DMS53 (cell line): ENCODE results near the gene GPNMB.

Experiments
- DNase-seq: peaks from one replicate; lab custom pipeline; 2025; lab: John Stamatoyannopoulos, UW

Gene GPNMB

DNA sequence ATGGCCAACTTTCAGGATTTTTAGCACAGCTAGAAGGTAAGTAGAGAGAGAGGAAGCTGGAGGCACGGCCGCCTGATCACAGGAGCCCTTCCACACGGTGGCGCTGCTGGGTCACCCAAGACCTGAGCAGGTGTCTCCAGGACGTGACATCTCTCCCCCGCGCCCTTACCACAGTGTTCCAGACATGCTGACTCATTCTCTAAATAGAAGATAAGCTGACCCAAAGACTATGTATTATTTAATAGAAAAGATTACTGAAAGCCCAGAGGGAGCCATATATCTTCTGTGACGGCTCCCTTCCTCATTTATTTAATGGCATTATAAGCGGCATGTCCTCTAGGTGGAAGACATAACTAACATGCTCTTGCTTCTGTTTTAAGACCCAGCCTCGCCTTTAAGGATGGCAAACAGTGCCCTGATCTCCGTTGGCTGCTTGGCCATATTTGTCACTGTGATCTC lies 26.6 kb downstream of the GPNMB start:
- DNase-seq, result peak; percentile 100

DNA sequence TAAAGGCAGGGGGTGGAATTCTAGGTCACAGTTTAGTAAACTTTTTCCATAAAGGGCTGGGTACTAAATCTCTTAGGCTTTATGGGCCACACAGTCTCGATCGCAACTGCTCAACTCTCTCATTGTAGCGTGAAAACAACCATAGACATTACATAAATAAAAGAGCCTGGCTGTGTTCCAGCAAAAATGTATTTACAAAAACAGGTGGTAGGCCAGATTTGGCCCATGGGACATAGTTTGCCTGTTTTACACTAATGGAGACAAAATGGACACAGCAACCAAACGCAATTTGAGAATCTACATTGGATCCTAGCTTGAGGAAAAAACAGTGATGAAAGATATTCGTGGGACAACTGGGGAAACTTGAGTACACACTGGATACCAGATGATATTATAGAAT lies 29.3 kb downstream of the GPNMB start:
- no peak for DNase-seq

DNA sequence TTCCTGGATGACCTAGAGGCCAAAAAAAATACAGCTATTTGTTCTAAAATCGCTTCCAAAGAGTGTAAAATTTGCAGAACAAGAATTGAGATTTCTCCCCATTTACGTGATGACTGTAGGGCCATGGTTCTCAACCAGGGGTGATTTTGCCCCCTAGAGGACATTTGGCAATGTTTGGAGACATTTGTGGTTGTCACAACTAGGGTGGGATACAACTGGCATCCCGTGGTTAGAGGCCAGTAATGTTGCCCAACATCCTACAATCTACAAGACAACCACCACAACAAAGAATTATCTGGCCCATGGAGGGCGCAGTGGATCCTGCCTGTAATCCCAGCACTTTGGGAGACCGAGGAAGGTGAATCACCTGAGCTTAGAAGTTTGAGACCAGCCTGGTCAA lies 29.8 kb downstream of the GPNMB start:
- DNase-seq, result peak; percentile 30

DNA sequence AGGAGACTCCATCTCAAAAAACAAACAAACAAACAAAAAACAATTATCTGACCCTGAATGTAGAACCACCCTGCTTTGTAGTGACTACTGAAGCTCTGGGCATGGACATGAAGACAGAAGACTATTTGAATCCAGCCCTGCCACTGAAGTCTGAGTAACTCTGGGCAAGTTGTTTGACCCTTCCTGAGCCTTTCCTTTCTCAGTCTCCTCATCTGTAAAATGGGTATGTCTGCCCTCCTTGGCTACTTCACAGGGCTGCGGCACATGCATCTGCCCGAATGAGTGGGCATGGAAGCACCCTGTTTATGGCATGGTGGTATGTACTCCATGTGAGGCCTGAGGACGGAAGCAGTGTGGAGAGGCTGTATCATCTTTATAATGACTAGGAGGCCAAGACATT lies 30.4 kb downstream of the GPNMB start:
- no peak for DNase-seq

DNA sequence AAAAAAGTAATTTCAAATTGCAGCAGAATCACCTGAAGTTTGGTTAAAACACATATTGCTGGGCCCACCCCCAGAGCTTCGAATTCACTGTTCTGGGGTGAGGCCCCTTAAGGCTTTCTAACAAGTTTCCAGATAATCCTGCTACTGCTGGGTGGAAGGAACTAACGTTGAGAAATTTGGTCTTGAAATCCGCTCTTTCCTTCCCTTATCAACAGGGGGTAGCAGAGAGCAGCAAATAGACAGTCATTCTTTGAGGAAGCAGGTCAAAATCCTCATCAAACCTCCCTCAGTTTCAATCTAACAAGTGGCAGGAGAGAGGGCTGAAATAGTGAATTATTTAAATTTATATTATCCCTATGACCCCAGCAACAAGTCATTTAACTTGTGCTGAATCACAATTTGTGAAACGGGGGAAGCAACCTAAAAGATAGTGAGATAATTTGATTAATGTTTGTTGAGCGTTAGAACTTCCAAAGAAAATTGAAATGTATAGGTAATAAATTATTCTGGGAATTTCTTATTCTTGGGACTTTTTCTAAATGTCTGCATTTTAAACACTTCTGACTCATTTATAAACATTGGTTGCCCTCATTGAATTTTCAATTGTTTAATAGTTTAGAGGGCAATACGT lies 30.9 kb downstream of the GPNMB start:
- peak; percentile 90 for DNase-seq

DNA sequence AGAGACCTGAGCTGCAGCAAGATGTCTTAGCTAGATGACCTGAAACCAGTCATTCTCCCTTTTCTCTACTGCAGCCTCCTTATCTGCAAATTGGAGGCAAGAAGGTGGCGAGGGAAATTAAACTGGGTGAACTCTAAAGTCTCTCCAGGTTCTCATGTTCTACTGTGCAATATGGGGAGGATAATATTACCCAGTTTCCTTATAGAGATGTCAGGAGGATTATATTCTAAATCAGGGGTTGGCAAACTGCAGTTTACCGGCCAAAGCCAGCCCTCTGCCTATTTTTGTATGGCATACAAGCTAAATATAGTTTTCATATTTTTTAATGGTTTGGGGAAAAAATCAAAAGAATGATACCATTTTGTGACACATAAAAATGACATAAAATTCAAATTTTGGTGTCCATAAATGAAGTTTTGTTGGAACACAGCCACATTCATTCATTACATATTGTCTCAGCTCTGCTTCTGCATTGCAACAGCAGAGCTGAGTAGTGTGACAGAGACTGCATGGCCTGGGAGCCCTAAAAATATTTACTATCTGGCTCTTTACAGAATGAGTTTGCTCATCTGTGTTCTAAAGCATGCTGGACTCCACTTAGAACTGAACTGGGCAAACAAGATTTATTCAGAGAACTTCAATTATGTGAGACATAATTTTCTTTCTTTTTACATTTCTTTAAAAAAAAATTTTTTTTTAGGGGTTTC lies 33.4 kb downstream of the GPNMB start:
- no peak for DNase-seq

DNA sequence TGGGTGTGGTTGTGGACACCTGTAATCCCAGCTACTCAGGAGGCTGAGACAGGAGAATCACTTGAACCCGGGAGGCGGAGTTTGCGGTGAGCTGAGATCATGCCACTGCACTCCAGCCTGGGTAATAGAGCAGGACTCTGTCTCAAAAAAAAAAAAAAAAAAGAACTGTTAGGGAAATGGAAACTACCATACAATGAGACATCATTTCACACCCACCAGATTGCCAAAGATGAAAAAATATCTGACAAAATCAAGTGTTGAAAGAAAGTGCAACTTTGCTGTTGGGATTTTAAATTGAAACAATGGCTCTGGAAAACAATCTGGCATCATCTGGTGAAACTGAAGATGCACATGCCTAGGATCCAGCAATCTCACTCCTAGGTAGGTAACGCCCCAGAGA lies 36.5 kb downstream of the GPNMB start:
- DNase-seq, result no peak

DNA sequence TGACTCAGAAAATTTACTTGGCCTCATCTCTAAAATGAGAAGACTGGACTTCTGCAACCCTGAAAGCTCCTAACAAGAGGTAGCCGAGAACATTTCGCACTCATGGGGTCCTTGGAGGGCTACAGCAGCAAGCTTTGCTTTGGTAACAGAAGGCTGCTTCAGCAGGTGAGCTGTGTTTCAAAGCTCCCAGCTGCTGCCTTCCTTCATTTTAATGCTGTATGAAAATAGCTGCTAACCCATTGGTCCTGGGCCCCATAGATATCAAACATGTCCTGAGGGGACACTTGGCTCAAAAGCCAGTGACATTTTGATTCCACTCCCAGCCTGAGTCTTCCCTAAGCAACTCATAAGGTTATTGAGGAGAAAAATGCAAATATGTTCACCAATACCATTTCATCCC lies 38.3 kb downstream of the GPNMB start:
- no peak for DNase-seq

DNA sequence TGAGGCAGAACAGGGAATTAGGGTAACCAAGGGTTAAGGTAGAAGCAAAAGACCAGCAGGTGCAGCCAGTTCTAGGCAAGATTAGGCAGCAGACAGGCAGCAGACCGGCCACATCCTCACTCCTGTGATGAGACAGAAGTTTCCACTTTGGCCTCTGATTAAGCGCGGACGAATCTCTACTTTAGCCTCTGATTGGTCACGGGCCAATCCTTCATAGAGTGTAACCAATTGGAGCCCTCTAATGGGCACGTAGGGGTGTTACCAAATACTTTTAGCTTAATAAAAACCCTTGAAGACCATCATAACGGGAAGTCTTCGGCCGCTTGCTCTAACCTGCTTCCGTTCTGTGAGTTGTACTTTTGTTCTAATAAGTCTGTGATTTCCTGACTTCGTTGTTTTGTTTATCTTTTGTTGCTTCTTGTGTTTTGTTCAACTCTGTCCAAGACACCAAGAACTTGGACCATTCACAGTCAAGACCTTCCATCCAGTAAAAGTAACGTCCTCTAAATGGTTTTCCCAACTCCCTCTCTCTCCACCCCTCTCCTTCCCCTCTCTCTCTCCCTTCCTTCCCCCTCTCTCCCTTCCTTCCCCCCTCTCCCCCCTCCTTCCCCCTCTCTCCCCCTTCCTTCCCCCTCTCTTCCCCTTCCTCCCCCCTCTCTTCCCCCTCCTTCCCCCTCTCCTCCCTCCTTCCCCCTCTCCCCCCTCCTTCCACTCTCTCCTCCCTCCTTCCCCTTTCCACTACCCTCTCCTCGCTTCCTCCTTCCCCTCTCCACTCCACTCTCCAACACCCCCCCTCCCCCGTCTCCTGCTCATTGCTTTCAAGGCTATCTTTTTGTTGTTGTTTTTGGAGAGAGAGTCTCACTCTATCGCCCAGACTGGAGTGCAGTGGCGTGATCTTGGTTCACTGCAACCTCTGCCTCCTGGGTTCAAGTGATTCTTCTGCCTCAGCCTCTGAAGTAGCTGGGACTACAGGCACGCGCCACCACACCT lies 39.4 kb downstream of the GPNMB start:
- DNase-seq, result no peak

DNA sequence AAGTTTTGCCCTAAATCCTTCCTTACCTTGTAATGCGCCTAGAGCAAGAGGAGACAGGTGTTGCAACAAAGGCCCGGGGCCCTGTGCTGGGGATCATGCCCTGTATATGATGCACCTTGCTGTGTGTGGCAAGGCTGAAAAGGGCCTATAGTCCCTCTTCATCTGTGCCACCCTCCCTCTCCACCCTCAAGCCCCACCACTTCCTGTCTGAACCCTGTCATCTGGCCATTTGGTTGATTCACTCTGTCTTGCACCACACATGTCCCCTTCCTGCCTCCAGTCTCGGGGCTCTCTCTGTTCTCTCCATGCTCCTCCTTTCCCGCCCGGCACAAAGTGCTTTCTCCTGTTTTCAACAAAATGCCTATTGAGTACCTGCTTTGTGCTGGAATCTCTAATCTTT lies 41.0 kb downstream of the GPNMB start:
- DNase-seq, result no peak

DNA sequence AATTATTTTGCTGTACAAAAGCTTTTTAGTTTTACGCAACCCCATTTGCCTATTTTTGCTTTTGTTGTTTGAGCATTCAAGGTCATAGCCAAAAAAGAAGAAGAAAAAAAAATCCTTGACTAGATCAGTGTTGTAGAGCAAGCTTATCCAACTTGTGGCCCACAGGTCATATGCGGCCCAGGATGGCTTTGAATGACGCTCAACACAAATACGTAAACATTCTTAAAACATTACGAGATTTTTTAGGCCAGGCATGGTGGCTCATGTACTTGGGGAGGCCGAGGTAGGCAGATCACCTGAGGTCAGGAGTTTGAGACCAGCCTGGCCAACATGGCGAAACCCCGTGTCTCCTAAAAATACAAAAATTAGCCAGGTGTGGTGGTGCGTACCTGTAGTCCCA lies 44.4 kb downstream of the GPNMB start:
- no peak for DNase-seq

DNA sequence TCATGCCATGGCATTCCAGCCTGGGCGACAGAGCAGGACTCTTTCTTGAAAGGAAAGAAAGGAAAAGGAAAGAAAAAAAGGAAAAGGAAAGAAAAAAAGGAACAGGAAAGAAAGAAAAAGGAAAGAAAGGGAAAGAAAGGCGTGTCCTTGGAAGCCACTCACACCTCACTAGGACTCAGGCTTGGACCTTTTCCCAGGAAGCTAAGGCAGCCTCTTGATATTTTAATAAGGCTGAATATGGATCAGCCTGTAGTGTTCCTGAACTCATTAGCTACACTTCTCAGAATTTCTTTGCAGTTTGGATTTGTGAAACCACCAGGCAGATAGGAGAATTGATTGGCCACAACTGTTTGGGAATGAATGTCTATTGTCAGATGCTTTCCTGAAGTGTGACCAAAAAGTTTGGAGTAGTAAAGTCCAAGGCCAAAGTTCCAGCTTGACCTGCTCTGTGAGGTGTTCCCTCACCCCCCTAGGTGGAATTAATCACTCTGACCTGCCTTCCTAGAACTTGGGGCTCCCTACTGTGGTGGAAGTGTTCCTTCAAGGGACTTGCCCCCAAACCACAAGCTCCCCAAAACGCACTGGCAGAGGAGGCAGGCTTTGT lies 45.5 kb downstream of the GPNMB start:
- DNase-seq, result no peak

DNA sequence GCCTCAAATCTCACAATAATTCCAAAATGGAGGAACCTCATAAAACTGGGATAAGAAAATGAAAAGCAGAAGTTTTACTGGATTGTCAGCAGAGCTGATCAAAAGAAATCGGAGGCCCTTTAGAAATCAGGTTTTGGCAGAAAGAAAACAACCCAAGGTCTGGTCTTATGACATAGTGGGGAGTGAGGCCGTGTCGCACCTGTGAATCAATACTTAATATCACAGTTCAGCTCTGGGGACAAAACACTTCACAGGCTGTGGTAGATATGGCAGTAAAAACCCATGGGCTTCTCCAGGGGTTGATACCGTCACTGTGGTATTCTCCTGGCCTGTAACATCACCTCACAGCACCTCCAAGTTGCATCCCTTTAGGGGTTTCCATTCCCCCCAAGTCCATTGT lies 46.0 kb downstream of the GPNMB start:
- no peak for DNase-seq

DNA sequence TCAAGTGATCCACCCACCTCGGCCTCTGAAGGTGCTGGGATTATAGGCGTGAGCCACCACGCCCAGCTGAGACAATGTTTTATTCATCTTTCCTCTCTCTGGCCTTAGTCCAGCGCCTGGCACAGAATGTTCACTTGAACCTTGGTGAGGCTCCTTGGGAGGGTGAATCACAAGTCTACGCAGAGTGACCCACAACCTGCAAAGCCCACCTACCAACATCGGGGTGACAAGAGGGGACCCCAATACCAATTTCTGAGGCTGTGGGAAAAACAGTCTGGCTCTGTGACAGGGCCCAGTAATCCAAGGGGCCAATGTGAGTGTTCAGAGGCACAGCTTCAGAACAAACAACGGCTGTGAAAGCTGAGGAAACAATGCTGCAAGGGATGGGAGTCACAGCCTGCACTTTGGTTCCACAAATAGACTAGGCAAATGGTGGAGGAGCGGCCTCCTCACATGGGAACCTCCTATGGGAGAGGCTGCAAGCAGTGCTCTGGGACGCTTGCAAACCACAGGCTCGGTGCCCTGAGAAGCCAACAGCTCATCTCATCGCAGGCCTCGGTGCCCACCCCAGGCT lies 47.0 kb downstream of the GPNMB start:
- no peak for DNase-seq

DNA sequence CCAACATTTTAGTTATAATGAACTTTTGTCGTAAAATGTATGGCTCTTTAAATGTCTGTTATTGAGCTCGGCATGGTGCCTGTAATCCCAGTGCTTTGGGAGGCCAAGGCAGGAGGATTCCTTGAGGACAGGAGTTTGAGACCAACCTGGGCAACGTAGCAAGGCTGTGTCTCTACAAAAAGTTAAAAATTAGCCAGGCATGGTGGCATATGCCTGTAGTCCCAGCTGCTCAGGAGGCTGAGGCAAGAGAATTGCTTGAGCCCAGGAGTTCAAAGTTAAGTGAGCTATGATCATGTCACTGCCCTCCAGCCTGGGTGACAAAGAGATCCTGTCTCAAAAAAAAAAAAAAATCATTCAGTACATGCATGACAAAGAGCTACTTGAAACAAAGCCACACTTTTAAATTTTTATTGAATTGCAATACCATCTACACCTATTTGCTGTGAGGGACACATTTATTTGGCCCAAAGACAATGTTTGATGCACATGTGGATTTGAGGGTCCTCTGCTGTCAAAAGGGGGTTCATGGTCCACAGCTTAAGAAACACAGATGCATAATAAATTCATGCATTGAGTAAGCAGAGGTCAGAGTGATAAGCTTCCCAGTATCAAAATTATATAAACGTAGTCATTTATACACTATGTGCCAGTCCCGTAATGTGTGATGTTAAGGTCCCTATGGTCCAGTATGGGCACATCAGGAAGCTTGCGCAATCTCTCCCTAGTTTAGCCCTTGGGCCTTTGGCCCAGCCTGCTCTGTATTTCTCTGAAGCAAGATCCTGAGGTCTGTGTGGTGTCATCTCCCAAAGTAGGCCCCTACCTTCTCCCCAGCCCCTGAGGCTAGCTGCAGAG lies 48.2 kb downstream of the GPNMB start:
- DNase-seq, result peak; percentile 52

DNA sequence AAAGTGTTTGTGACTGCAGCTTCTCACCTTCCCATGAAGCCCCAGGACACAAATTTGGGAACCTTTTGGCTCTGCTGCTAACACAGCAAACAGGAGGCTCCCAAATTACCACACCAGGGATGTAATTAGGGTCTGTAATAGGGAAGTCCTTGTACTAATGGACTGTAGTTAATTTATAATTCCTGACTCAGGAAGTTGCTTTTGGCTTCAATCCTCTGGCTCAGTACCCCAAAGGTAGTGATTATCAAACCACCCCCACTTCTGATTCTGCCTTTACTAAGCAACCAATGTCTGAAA lies 48.8 kb downstream of the GPNMB start:
- DNase-seq, result no peak

DNA sequence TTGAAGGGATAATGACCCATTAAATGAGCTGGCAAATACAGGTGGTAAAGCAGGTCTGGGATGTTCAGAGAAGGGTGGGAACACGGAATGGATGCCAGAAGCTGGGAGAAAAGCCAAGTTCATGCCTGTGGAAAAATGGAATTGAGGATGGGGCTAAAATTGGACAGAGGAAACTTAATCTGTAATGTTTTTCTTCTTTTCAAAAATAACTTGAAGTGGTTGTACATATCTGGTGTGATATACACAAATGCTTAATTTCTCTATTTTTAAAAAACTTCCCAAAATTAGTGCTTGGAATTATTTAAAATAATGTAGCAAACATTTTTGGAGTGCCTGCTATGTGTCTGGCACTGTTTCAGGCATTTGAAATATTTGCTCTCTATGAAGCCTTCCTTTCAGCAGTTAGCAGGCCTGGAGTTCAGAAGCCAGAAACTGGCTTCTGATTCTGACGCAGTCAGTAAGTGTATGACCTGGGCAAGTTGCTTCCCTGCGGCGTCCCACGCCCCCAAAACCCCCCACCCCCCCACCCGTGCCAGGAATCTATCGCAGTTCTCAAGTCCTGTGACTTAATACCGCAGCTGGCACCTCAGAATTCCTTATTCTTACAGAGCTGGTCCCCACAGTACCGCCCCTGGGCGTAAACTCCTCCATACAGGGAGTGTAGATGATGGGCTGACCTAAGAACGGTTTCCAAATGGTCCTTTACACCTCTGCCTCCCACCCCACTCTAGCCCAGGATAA lies 51.7 kb downstream of the GPNMB start:
- peak; percentile 52 for DNase-seq

DNA sequence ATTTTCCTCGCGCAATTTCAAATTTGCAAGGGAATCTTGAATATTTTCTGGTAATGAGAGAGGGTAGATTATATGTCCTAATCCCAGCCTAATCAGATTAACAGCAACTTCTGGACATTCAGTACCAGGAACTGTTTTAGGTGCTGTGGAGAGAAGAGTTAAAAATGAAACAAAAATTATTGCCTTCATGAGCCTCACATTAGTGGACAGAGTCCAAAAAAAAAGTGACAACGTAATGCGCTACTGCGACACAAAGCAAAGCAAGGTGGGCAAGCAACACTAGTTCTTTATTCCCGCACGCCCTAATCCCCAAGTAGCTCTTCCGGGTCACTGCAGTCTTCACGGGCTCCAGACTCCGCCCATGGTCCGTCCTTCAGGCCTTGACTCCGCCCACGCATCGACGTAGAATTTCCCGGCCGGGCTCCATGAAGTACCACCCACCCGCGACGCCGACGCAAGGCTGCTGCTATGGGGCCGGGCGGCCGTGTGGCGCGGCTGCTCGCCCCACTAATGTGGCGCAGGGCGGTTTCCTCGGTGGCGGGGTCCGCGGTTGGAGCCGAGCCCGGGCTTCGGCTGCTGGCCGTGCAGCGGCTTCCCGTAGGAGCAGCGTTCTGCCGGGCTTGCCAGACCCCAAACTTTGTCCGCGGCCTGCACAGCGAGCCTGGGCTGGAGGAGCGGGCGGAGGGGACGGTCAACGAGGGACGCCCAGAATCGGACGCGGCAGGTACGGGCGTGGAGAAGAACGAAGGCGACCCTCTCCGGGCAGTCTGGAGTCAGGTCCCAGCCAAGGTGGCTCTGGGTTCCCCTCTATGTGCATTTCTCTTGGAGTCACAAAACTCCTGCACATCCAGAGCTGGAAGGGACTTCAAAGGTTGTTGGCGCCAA lies 52.6 kb downstream of the GPNMB start, which contains the start of gene MALSU1:
Gene MALSU1 (plus strand): TSS at position 455 of the 885 bp plus-strand sequence. CDS start 14 bp downstream, at position 469.
- peak; percentile 99 for DNase-seq

DNA sequence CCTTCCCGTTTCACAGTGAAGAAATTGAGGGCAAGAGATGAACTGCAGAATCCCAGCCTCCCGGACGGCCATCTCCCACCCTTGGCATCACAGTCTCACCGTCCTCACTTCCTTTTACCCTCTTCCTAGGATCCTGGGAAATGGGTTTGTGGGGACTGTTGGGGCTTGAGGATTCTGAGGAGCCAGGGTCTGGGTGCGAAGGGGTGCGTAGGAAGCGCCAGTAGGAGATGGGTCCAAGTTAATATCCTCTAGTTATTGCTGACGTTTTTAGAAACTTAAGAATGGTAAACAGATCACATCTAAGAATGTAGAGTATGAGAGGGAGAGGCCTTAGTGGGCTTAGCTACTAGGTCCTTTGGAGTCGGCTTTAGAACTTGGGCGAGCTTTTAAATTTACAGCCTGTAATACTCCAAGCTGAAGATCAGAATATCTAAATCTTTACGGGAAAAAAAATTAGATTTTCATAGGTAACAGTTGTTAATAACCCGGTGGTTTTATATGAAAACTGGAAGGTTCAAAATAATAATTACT lies 53.3 kb downstream of the GPNMB start:
- no peak for DNase-seq
